Left forelimb (tissue), 1 donor: Measurements from ENCODE around the gene KIF18B.

ENCODE experiments used
- DNase-seq: peaks from one replicate; pipeline ENCODE4 v3.0.0-alpha.2; 2018; ENCODE audit warnings: low spot score

KIF18B gene

DNA sequence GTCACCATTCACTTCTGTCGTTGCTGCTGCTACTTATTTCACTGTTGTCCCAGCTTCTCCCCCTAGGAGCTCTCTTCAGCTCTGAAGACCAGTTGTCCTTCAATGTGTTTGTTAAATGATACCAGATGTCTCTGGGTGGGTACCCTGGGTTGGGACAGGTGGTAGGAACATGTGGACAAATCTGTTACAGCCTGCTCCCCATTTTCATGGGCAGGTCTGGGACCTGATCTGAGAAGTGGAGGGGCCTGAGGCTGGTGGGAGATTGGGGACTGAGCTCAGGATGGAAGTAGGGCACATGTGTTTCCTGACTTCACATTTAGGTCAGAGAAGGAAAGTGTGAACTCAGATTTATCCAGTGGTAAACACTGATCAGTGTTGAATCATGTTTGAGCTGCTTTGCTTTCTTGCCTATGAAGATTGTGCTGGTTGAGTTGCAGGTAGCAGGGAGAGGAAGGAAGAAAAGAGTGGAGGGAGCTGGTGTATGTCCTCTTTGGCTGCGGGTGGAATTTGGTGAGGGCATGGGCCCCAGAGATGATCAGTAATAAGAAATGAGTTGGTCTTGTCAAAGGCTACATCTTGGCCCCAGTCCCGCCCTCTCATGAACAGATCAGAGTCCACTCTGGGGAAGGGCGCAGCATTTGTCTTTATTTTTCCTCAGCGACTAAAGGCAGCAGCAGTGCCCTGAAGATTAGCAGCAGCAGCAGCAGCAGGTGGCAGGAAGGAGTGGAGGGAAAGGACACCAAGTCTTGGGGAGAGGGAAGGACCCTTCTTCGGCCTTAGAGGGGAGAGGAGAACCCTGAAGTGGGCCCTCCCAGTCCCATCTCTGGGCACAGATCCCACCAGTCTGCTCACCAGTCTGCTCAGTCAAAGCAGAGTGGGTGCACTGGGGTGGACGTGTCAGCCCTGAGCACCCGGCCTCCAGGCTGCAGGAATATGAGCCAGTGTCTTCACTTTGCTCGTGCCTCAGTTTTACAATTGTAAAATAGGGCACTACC lies 42.3 kb downstream of the KIF18B start:
- no peak for DNase-seq

- no peak for DNase-seq
Observed at GRCh38 chr17:44904001-44904984, 43.3 kb downstream of the KIF18B start.

DNA sequence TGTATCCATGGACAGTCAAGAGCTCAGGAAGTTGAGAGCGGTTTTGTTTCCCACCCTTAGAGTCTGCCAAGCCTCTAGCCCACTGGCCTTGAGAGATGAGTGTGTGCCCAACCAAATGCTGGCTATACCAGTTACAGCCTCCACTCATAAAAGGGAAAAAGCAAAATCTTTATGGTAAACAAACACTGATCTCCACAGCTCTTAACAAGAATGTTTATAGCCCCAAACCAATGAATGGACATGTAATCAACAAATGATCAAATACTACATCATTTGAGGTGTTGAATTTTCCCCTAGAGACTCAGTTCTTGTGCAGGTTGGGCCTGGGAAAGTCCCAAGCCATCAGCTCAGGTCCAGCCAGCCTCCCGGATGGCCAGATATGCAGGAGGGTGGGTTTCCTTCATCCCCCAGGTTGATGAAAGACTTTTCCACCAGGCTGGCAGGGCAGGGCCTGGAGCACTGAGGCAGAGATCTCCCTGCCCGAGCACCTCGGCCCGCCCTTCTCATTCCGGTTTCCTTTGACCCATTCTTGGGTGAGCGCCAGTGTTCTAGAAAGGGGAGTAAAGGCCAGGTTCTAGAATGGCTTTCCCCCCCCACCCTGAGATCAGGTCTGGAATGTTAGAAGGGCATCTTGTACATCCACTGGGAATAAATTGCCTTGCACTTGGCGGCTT lies 44.4 kb downstream of the KIF18B start:
- DNase-seq, result no peak

- DNase-seq, result no peak
Observed at GRCh38 chr17:44902135-44902760, 45.3 kb downstream of the KIF18B start.

GRCh38 chr17:44901411-44901921 lies 46.1 kb downstream of the KIF18B start:
- no peak for DNase-seq

DNA sequence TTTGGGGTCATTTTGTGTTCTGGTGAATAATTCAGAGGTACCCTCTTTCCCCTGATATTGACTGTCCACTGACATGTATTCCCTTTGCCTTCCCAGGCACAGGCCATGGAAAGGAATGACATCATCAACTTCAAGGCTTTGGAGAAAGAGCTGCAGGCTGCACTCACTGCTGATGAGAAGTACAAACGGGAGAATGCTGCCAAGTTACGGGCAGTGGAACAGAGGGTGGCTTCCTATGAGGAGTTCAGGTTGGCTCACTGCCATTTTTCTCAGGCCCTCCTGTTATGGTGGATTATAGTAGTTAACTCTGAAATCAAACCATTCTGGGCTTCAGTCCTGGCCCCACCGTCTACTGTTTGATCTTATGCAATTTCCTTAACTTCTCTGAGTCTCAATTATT lies 46.7 kb downstream of the KIF18B start:
- no peak for DNase-seq

GRCh38 chr17:44899074-44899782 lies 48.3 kb downstream of the KIF18B start, which contains the start of gene EFTUD2:
TSS of gene EFTUD2 (minus strand) at chr17:44899445. CDS start at chr17:44894521, 4,924 bp downstream.
- peak; percentile 98 for DNase-seq

DNA sequence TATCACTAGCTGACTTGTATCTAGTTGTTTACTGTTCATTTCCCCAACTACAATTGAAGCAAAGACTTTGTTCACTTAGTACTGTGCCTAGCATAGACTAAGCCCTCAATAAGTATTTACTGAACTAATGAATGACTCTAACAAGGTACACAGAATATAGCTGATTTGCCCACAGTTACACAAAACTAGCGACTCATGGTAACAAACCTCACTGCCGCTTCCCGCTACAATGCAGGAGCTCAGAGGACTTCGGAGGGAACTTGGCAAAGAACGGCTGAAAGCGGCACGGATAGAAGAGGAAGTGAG lies 48.9 kb downstream of the KIF18B start:
- DNase-seq, result no peak

- DNase-seq, result no peak
Observed at GRCh38 chr17:44894642-44895041, 52.9 kb downstream of the KIF18B start.

DNA sequence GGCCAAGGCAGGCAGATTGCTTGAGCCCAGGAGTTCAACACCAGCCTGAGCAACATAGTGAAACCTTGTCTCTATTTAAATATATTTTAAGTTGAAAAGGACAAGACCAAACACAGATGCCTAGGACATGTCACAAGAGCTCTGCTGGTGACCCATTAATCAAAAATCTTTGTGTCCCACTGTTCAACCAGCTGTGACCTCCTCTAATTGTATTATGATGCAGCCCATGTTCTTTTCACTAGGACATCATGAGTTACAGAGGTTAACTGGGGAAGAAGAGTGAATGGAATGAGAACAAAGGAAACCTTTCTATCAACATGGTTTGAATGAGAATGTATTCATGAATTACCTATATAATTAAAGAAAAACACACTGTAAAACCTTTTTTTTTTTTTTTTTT lies 55.3 kb downstream of the KIF18B start:
- DNase-seq, result no peak

- no peak for DNase-seq
Observed at GRCh38 chr17:44889003-44889402, 58.6 kb downstream of the KIF18B start.

GRCh38 chr17:44887971-44888954 lies 59.3 kb downstream of the KIF18B start:
- DNase-seq, result no peak

GRCh38 chr17:44887016-44887415 lies 60.6 kb downstream of the KIF18B start:
- DNase-seq, result no peak

DNA sequence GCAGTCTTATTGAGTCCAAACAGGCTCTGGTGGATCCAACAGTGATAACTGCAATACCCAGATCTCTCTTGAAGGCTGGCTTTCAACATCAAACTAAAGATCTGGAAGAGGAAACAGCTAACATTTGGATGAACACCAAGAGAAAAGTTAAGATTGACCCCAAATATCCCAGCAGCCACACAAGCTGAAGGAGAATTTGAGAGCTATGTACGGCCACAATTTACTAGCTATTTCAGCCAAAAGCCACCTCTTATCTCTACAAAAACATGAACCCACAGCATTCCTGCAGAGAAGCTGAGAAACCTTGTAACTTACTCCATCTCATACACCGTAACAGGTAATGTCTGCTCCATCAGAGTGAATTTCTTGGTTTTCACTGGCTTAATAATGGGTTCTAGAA lies 62.6 kb downstream of the KIF18B start:
- no peak for DNase-seq

DNA sequence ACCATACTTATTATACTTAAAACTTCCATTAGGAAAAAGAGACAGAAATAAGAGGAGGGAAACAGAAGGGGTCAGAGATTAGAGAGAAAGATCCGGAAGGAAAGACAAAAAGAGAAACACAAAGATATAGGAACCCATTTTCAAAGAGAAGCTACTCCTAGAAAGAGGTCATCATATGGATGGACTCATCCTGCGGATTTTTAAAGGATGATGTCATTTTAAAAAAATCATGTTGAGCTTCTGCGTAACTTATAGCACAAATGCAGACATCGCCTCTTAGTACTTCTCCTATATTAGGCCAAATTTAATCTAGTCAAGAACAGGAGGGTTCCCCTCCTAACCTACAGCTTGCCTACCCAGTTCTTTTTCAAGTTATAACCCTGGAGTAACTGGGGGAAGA lies 66.4 kb downstream of the KIF18B start:
- DNase-seq, result no peak

GRCh38 chr17:44880062-44880461 lies 67.5 kb downstream of the KIF18B start:
- no peak for DNase-seq

DNA sequence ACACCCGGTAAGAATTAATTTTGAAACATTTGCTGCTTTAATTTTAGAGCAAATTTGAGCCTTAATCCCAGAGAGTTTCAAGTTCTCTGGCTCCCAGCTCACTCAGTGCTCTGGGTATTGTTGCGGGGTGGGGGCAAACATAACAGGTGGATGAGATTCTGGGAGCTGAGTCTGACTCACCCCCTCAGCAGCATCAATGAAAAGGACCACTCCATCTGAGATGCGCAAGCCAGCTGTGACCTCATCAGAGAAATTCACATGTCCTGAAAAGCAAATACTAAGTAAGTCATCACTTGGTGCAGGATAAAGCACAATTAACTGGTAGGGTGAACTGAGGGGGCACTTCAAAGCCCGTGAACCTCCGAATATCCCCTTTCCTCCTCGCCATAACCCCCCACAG lies 68.2 kb downstream of the KIF18B start:
- DNase-seq, result no peak

GRCh38 chr17:44878627-44879221 lies 68.8 kb downstream of the KIF18B start:
- no peak for DNase-seq

GRCh38 chr17:44877121-44877520 lies 70.5 kb downstream of the KIF18B start:
- DNase-seq, result no peak
